Heart right ventricle (tissue), 16 donors: Measurements from ENCODE around the gene MCTP1. TPM values are rescaled to one million over a fixed set of nuclear protein-coding genes. Genes with fewer than 3 reads are reported as not detected.
A peak's percentile ranks its signal among the peaks of the same experiment; 100 is the strongest.

Experiments used
- ATAC-seq, 8 donors: fragments of 200-7000 bp; cut with Tn5 transposase; one replicate each; pipeline ENCODE4 v1.9.1; 2020; ENCODE audit warnings: mild to moderate bottlenecking in 8 of 8, moderate library complexity in 8 of 8, moderate number of reproducible peaks in 1 of 8
- DNase-seq, 2 donors: peaks; one replicate each; pipeline ENCODE4 v3.0.0-alpha.2; 2020
- H3K27ac ChIP-seq, 10 donors: fragments of 200-600 bp; sonication (generic) in 2 of 10; one replicate each; pipeline versions ENCODE4 v1.5.0 to v1.8.0; 2020 to 2022; ENCODE audit warnings: mild to moderate bottlenecking in 3 of 10
- H3K27me3 ChIP-seq, 7 donors: fragments of 200-600 bp; one replicate each; pipeline ENCODE4 v1.8.0; 2021 to 2022; ENCODE audit warnings: mild to moderate bottlenecking in 2 of 7
- H3K36me3 ChIP-seq, 9 donors: fragments of 200-600 bp; sonication (generic) in 1 of 9; one replicate each; pipeline versions ENCODE4 v1.5.0 to v1.8.0; 2020 to 2022; ENCODE audit warnings: mild to moderate bottlenecking in 2 of 9
- H3K4me1 ChIP-seq, 9 donors: fragments of 200-600 bp; sonication (generic) in 1 of 9; one replicate each; pipeline versions ENCODE4 v1.5.0 to v1.8.0; 2020 to 2022; ENCODE audit warnings: mild to moderate bottlenecking in 4 of 9
- H3K4me3 ChIP-seq, 10 donors: fragments of 200-600 bp; sonication (generic) in 2 of 10; one replicate each; pipeline versions ENCODE4 v1.5.0 to v1.8.0; 2020 to 2022; ENCODE audit warnings: mild to moderate bottlenecking in 7 of 10, moderate library complexity in 2 of 10
- H3K9me3 ChIP-seq, 11 donors: fragments of 200-600 bp in 10 of 11; sonication (generic) in 2 of 11; one replicate each; pipeline versions ENCODE4 v1.5.0 to v1.8.0; 2013 to 2022; ENCODE audit warnings: mild to moderate bottlenecking in 2 of 11, control low read depth in 1 of 11, moderate library complexity in 1 of 11
- WGBS, 2 donors: extraction: QIAGEN DNeasy Blood & Tissue Kit; methylation state at CpG; one replicate each; pipeline ENCODE4 v1.1.7; 2013; ENCODE audit warnings: inconsistent platforms in 1 of 2; 5-methylcytosine and 5-hydroxymethylcytosine counted together
- intact Hi-C, 10 donors: fragments of 100-400 bp; cut with DNase I; formaldehyde crosslinking; loops; one replicate each; pipeline versions ENCODE4 v1.11.1 to v1.14.2; 2022
- long read RNA-seq, 3 donors: library from polyadenylated mRNA; unstranded; transcript quantifications; one replicate each; pipeline ENCODE4 v2.0.0, GENCODE V29; 2020 to 2021
- polyA plus RNA-seq, 2 donors: library from polyadenylated mRNA; stranded (reverse); fragments of 200-250 nt; gene quantifications; one replicate each; pipeline ENCODE4 v1.2.3, GENCODE V29; 2013
- total RNA-seq, 10 donors: library from RNA; stranded (reverse); fragmentation: NEBNext Ultra II Directional in 3 of 10; extraction: Animal tissue kit (Norgen Biotek cat#: 25700) in 3 of 10; gene quantifications; one replicate each; pipeline versions ENCODE4 v1.2.1 to v1.2.4, GENCODE V29; 2021 to 2023
- TF ChIP-seq, protein P1 (sequence below), 9 donors: fragments of 200-600 bp; sonication (generic) in 2 of 9; IDR thresholded peaks; one replicate each; pipeline versions ENCODE4 v1.5.0 to v1.8.0; 2021 to 2022; ENCODE audit warnings: antibody characterized with exemption in 9 of 9, mild to moderate bottlenecking in 5 of 9, moderate library complexity in 1 of 9
- donor health status: Arrhythmogenic right ventricular cardiomyopathy.
- donor health status: ischemic (EF 13 %, LVEDD 7.1; RV severe dilation, severe dysfunction).
- donor health status: healthy with polysubstance abuse.
- donor health status: DM: no; HTN: yes; CAD: no.
- donor health status: DM: no; HTN: no; CAD: no.
- donor health status: ischemic (EF 25% LVEDD 6.9; RV normal size, moderate dysfunction).
- donor health status: ischemic (EF 25% LVEDD 5.7; RV mildly dilated, moderate dysfunction).
- donor health status: healthy.
- donor health status: DM: yes; HTN: yes; CAD: no.
- donor health status: Ischemic cardiomyopathy.
- donor health status: ischemic (EF 35%, LVEDD 5.7; RV mildly dilated, moderate dysfunction).
- donor health status: nonischemic (EF 11% LVEDD 7.7; RV severe dilation, severe dysfunction).
- donor health status: DM: yes; HTN: yes; CAD: no.
- donor health status: PGD.
- donor health status: ischemic (EF 29% LVEDD 5.4; RV normal size, mild dysfunction).
- donor health status: nonischemic (EF 23%, LVEDD 6.1; RV moderate dilation, normal function).

The MCTP1 gene
- 10 to 100 TPM in 2 of 10 donors, 1 to 10 TPM in 8; 4.1 to 19.7 (median 6.4) TPM for total RNA-seq
- 1 to 10 TPM; 1.3 to 2.9 TPM for polyA plus RNA-seq
- long read RNA-seq, donor 1, partial matches to known transcripts = 1 of 2 reads
- long read RNA-seq, donor 1, other reads (novel, unspliced or antisense) = 1 of 2 reads
- long read RNA-seq, donor 2, partial matches to known transcripts = 0 of 2 reads
- long read RNA-seq, donor 2, other reads (novel, unspliced or antisense) = 2 of 2 reads
- long read RNA-seq, donor 3, partial matches to known transcripts = 2 of 5 reads
- long read RNA-seq, donor 3, other reads (novel, unspliced or antisense) = 2 of 5 reads

DNA sequence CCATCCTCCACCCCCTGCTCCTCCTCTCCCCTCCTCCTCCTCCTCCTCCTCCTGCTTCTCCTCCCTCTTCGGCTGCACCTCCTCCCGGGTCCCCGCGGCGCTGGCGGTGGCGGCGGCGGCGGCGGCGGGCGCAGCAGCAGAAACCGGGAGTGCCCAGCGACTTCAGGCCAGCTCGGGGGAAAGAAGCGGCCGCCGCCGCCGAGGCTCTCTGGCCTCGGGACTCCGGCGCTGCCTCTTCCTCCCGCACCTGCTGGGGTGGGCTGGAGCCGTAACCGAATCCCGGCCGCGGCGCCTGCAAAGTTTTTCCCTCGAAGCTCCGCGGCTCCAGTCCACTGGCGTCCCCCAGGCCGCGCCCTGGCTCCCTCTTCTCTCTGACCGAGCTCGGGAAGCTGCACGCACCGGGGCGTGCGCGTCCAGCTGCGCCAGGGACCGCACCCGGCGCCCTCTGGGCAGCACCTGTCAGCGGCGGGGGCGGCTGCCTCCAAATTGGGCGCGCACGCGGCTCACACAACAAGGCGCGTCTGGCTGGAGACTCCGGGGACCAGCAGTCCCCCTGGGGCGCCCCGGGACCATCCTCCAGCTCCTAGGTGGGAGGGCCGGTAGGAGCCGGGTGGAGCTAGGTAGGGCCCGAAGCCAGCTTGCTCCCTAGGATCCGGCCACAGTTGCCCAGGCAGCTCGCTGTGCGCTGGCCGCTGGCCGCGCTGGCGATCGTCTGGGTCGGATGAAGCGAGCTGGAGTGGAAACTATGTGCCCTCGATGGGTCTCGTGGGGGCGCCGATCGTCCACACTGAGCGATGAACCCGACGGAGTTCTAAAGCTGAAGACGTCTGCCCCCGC is at the start of gene MCTP1:
Gene MCTP1, minus strand, starts transcription at position 523 of the 837 bp plus-strand sequence.
- intact Hi-C loops = no loop called here
- WGBS, 2 donors = 0 to 2% methylated on average over 68 to 83 of the region's 83 CpGs
- Histone ChIP-seq H3K9me3 (no peaks in the 10 kb centered on the region), H3K4me3 (peak within 1 kb of the TSS; percentile 44 to 72 (median 58)), H3K36me3 (no peaks in the 10 kb centered on the region), H3K27ac (no peak within 1 kb of the TSS), H3K27me3 (peaks cover 6 to 97% (median 87%) of the 10 kb centered on the region in 7 donors), H3K4me1 (peaks cover 5 to 26% (median 15%) of the 10 kb centered on the region in 9 donors)
- ATAC-seq (peak; percentile 26 to 69 (median 44)), DNase-seq (peak in 1 of 2 donors; percentile 15)
- TF ChIP-seq, protein P1, sequence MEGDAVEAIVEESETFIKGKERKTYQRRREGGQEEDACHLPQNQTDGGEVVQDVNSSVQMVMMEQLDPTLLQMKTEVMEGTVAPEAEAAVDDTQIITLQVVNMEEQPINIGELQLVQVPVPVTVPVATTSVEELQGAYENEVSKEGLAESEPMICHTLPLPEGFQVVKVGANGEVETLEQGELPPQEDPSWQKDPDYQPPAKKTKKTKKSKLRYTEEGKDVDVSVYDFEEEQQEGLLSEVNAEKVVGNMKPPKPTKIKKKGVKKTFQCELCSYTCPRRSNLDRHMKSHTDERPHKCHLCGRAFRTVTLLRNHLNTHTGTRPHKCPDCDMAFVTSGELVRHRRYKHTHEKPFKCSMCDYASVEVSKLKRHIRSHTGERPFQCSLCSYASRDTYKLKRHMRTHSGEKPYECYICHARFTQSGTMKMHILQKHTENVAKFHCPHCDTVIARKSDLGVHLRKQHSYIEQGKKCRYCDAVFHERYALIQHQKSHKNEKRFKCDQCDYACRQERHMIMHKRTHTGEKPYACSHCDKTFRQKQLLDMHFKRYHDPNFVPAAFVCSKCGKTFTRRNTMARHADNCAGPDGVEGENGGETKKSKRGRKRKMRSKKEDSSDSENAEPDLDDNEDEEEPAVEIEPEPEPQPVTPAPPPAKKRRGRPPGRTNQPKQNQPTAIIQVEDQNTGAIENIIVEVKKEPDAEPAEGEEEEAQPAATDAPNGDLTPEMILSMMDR (IDR thresholded peaks at IDR 0.05) = no peak

DNA sequence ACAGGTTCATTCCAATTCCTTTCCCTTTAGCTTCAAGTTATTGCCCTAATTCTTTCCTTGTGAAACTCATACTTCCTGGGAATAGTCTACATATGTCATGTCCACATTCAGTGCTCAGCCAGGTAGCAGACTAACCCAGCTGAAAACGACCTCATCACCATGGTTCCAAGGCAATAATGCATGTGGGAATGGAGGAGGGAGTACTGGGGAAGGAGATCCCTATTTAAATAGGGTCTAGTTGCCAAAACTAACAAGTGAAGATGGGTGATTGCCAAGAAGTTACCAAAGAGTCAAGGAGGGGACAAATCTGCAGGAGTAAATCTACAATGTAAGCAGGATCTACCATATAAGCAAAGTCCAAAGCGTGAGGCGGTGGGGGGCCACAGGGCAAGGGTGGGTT is 47.3 kb upstream of the MCTP1 start:
- Histone ChIP-seq H3K27ac (no peak overlapping the region), H3K4me1 (no peaks in the 10 kb centered on the region), H3K4me3 (no peak overlapping the region), H3K36me3 (no peaks in the 10 kb centered on the region), H3K27me3 (no peaks in the 10 kb centered on the region), H3K9me3 (peaks cover 0 to 3% (median 0%) of the 10 kb centered on the region in 11 donors)
- intact Hi-C loops = no loop called here
- ATAC-seq (no peak), DNase-seq (no peak)
- 79% methylated on average over 3 of the region's 3 CpGs for WGBS, 2 donors
- TF ChIP-seq, protein P1 (IDR thresholded peaks at IDR 0.05) = no peak

DNA sequence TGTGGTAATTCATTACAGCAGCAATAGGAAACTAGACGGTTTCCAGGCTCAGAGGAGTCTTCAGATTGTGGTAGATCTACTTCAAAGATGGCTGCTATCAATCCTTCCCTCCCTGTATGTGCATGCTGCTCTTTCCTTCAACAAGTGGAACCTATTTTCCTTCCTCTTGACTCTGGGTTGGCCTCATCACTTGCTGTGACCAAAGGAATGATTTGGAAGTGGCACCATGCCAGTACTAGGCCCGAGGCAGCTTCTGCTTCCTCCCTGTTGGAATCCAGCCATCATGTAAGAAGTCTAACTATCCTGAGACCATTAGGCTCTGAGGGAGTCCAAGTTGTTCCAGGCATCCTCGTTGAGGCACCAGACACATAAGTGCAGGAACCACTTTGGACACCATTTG is 46.5 kb upstream of the MCTP1 start:
- no peak overlapping the region for H3K27ac ChIP-seq
- peaks cover 0 to 3% (median 0%) of the 10 kb centered on the region in 11 donors for H3K9me3 ChIP-seq
- DNase-seq (no peak), ATAC-seq (no peak)
- intact Hi-C loops = no loop called here
- TF ChIP-seq, protein P1 (IDR thresholded peaks at IDR 0.05) = no peak
- H3K4me3 ChIP-seq = no peak overlapping the region
- no peaks in the 10 kb centered on the region for H3K36me3 ChIP-seq
- no peaks in the 10 kb centered on the region for H3K27me3 ChIP-seq
- 41 to 45% methylated on average over 3 of the region's 3 CpGs for WGBS, 2 donors
- H3K4me1 ChIP-seq = no peaks in the 10 kb centered on the region

DNA sequence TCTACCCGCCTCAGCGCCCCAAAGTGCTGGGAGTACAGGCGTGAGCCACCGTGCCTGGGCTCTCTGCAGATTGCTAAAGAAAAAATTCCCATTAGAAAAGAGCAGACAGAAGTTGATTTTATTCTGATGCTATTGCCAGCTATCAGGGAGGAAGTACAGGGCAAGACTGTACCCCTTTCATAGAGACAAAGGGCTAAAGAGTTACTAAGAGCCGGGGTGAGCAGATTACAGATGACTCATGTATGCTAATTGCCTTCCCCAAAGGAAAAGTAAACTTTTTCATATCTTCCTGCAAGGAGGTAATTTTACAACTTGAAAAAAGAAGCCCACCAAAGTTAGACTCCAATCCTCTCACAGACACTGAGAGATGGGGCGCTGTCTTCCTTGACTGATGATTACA is 42.3 kb upstream of the MCTP1 start:
- no peaks in the 10 kb centered on the region for H3K36me3 ChIP-seq
- TF ChIP-seq, protein P1 (IDR thresholded peaks at IDR 0.05) = no peak
- intact Hi-C loops = no loop called here
- no peaks in the 10 kb centered on the region for H3K27me3 ChIP-seq
- WGBS, 2 donors = 45 to 77% methylated on average over 5 to 6 of the region's 6 CpGs
- H3K4me1 ChIP-seq = no peaks in the 10 kb centered on the region
- no peak for DNase-seq
- ATAC-seq = no peak
- no peak overlapping the region for H3K4me3 ChIP-seq
- H3K9me3 ChIP-seq = peaks cover 0 to 3% (median 0%) of the 10 kb centered on the region in 11 donors
- no peak overlapping the region for H3K27ac ChIP-seq
